ENCODE measurements around the gene MRPL51.
"Not testable (repeated sequence)": the region's sequence is repeated elsewhere in the genome, so short reads cannot be mapped to it uniquely, and the experiment has no call there.

MRPL51 gene

GRCh38 chr12:6478416-6478815, 14.6 kb downstream of the MRPL51 start:
- DNase-seq: no peak

DNA sequence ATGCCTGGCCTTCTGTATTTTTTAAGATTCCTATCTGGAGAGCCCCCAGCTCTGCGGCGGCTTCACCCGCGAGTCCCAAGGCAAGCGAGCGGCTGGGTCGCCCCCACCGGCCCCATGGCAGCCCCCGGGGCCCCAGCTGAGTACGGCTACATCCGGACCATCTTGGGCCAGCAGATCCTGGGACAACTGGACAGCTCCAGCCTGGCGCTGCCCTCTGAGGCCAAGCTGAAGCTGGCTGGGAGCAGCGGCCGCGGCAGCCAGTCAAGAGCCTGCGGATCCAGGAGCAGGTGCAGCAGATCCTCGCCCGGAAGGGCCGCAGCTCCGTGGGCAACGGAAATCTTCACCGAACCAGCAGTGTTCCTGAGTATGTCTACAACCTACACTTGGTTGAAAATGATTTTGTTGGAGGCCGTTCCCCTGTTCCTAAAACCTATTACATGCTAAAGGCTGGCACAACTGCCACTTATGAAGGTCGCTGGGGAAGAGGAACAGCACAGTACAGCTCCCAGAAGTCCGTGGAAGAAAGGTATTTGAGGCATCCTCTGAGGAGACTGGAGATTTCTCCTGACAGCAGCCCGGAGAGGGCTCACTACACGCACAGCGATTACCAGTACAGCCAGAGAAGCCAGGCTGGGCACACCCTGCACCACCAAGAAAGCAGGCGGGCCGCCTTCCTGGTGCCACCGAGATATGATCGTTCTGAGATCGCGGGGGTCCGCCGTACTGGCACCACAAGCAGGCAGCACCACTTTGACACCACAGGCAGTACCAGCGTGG, 15.3 kb downstream of the MRPL51 start:
- DNase-seq: not testable (repeated sequence)

- no peak for DNase-seq
Measured at GRCh38 chr12:6476489-6476888, 16.6 kb downstream of the MRPL51 start.

DNA sequence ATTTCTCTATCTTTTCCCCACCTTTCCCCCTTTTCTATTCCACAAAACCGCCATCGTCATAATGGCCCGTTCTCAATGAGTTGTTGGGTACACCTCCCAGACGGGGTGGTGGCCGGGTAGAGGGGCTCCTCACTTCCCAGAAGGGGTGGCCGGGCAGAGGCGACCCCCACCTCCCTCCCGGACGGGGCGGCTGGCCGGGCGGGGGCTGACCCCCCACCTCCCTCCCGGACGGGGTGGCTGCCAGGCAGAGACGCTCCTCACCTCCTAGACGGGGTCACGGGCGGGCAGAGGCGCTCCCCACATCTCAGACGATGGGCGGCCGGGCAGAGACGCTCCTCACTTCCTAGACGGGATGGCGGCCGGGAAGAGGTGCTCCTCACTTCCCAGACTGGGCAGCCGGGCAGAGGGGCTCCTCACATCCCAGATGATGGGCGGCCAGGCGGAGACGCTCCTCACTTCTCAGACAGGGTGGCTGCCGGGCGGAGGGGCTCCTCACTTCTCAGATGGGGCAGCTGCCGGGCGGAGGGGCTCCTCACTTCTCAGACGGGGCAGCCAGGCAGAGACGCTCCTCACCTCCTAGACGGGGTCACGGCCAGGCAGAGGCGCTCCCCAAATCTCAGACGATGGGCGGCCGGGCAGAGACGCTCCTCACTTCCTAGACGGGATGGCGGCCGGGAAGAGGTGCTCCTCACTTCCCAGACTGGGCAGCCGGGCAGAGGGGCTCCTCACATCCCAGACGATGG, 17.7 kb downstream of the MRPL51 start:
- DNase-seq: not testable (repeated sequence)

- no peak for DNase-seq
Measured at GRCh38 chr12:6472491-6472890, 20.6 kb downstream of the MRPL51 start.

DNA sequence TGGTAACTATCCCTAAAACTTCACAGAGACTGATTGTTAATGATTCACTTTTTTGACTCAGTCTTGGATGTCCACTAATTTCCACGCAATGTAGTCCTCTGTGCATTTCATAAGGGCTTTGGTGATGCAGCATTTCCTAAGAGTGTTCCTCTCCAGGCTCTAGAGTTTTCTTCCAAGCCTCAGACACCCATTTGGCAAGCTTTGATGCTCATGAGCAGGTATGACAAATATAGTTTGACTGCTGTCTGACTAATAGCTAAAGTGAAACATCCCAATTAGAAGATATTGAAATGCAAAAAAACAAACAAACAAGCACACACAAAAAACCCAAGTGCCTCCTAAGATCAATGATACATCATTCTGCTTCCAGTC, 21.1 kb downstream of the MRPL51 start:
- DNase-seq: no peak

DNA sequence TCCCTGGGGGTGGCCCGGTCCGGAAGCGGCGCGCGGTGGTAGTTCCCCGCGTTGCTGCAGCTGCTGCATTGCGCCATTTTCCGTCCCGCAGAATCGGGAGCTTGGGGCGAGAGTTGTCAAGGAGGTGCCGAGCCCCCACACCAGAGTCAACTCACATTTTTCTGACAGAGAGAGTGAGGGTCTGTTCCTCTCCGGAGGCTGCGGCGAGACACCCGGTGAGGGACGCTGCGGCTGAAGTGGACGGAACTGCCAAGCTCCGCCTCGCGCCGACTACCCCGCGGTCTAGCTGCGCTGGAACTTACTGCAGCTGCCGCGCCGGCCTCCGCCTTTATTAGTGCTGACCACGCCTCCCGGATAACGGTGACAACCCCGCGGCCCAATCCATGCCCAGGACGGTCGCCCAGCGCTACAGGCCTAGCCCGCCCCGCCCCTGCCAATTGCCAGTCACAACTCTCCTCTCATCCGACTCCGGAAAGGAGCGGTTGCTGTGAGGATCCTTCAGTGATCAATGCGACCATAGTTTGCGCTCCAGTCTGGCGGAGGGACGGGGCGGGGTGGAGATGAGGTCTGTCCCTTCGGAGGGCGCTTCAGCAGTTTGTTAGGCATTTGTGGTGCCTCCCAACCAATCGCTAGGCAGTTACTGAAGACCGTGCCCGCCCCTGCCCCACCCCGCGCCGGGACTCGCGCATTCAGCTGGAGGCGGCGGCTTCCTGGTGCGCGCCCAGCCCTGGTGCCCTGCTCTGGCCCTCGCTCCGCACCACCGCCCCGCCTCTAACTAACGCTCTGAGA, 22.5 kb downstream of the MRPL51 start, which contains the start of gene VAMP1:
TSS of gene VAMP1 (minus strand) at position 303 of the 789 bp plus-strand sequence. CDS start at position 157, 146 bp downstream.
- DNase-seq: peak; percentile 100

DNA sequence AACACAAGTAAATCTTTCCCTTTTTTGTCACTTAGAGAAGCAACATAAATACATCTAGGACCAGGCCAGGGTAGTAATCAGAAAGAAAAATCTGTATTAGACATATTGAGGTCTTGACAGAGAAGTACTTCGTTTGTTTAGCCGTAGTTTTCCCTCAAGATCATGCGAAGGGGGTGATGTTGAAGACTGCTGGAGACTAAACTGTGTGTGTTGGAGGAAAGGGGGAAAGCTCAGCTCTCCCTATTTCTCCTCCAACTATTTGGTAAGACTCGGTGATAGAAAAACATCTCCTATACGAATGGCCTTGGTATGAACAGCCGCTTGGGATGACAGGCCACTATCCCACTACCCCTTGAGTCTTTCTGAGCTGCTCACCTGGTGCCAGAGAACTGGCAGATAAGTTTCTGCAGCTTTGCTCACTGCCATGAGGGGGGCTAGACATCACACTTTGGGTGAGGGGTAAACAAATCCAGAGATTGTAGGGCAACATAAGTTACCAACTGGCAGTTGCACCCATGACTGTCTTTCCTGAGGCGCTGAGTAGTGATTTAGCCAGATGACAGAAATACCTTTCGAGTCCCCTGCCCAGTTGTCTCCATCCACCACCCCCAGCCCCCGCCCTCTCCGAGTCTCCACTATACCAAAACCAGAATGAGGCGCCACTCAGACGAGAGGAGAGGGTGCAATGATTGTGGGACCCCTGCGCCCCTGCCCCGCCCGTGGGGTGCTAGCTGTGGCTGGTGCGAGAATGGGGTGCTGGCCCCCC, 23.3 kb downstream of the MRPL51 start:
- DNase-seq: no peak

DNA sequence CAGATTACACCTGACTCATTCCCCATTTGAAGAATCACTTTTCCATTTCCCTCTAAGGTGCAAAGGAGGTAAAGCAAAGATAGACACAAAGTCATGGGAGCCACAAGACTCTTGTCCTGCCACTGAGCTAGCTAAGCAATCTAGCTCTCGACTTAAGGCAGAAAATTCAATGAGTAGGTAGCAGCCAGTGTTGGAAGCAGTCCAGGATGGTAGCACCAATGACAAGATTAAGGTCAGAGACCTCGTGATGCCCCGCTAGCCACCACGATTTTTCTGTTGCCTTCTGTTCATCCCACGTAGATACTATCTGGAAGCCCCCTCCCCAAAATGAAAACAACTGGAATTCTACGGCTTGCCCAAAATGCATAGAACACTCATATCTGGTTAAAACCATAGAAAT, 24.0 kb downstream of the MRPL51 start:
- no peak for DNase-seq

DNA sequence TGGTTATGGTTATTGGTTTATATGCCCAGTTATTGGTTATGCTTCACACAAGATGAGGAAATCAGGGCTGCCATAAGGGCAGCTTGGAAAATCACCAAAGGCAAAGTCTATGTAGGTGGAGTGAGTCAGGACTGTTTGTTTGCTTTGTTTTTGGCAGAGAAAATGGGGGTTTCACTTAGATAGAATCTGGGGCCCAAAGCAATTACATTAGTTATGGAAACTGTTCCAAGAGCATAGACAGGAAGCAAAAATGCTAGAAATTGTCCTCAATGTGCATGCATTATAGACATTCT, 24.8 kb downstream of the MRPL51 start:
- DNase-seq: no peak

DNA sequence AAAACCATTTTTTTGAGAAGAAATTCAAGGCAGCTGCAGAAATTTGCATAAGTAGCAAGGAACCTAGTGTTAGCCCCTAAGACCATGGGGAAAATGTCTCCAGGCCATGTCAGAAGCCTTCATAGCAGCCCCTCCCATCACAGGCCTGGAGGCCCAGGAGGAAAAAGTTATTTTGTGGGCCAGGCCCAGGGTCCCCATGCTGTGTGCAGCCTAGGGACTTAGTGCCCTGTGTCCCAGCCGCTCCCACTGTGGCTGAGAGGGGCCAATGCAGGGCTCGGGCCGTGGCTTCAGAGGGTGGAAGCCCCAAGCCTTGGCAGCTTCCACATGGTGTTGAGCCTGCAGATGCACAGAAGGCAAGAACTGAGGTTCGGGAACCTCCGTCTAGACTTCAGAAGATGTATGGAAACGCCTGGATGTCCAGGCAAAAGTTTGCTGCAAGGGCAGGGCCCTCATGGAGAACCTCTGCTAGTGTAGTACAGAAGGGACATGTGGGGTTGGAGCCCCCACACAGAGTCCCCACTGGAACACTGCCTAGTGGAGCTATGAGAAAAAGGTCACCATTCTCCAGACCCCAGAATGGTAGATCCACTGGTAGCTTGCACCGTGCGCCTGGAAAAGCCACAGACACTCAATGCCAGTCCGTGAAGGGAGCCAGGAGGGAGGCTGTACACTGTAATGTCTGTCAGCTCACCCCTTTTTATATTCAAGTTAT, 25.3 kb downstream of the MRPL51 start:
- DNase-seq: not testable (repeated sequence)

- not testable (repeated sequence) for DNase-seq
Measured at GRCh38 chr12:6466751-6467150, 26.3 kb downstream of the MRPL51 start.

- no peak for DNase-seq
Measured at GRCh38 chr12:6466184-6466573, 26.9 kb downstream of the MRPL51 start.

- DNase-seq: peak; percentile 49
Measured at GRCh38 chr12:6465467-6466183, 27.4 kb downstream of the MRPL51 start.

GRCh38 chr12:6464531-6464930, 28.5 kb downstream of the MRPL51 start:
- no peak for DNase-seq

- DNase-seq: no peak
Measured at GRCh38 chr12:6463858-6464257, 29.2 kb downstream of the MRPL51 start.

DNA sequence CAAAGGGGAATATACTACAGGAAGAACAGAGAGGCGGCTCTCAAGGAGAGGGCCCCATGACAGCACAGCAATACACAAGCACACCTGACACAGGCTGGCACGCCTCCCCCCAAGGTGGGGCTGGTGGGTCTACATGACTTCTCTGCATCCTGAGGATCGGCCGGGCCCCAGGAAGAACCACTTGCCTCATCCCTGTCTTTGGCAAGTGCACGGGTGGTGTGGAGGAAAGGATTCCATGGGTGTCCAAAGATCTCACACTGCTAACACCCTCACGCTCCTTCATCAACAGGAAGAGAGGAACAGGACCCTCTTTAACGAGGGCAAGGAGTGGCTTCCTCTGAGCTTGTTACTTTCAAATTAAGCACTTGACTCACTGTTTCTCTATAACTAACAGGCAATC, 29.8 kb downstream of the MRPL51 start:
- DNase-seq: no peak

DNA sequence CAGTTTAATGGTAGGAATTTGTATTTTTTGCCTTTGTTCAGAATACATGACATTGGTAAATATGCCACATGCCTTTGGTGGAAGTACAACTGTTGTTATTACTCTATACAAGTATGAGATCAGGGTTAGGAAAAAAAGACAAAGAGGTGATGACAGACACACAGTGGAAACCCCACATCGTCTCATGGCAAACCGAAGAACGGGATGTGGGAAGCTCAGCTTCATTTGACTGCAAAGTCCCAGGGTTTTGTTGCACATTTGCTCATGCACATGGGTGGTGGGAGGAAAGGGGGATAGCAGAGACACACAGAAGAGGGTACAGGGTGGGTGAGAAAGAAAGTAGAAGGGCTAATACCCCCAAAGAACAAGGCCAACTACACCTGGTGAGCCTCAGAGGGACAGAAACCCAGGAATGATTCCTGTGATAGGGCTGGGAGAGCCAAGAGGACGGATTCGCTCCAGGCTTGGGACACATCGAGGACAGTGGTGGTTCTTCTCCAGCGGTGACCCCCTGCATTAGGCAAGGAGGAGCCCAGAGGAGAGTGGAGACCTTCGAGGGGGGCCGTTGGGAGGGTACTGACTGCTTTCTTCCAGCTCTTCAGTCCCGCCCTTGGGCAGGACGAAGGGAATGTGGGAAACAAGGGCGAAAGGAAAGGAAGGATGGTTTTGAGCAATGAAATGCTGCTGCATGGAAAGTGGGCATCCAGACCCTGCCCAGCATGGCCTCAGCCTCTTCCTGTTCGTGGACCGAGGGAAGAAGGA, 30.6 kb downstream of the MRPL51 start:
- peak; percentile 58 for DNase-seq

- peak; percentile 91 for DNase-seq
Measured at GRCh38 chr12:6461401-6462233, 31.4 kb downstream of the MRPL51 start.
